PC-3 (cell line): Measurements from ENCODE around the gene ARL8A. TPM values are rescaled to one million over a fixed set of nuclear protein-coding genes. Genes with fewer than 3 reads are reported as not detected.

Source experiments
- ATAC-seq: fragments of 200-7000 bp; cut with Tn5 transposase; 2 replicates; pipeline ENCODE4 v1.9.1; 2020; ENCODE audit warnings: mild to moderate bottlenecking, moderate library complexity
- BruUV-seq: library from RNA; stranded (reverse); fragments of 400-500 nt; replicated peaks from 2 replicates; lab custom pipeline; 2021; lab: Mats Ljungman, UMichigan
- CTCF ChIA-PET: fragments of 300-600 bp; sonication (Branson Sonifier 250); formaldehyde crosslinking; loops from one replicate; lab custom pipeline; 2022; ENCODE audit warnings: antibody characterized with exemption; lab: Charles Lee
- POLR2A ChIA-PET: fragments of 300-600 bp; sonication (Branson Sonifier 250); formaldehyde crosslinking; loops from one replicate; lab custom pipeline; 2022; ENCODE audit warnings: antibody characterized with exemption; ENCODE audit not compliant: unreplicated experiment; lab: Charles Lee
- DNase-seq: peaks from one replicate; pipeline ENCODE4 v3.0.0-alpha.2; 2015
- H2AFZ ChIP-seq: fragments of 300-600 bp; sonication (generic); 2 replicates; pipeline ENCODE4 v1.6.0; 2016; ENCODE audit warnings: antibody characterized with exemption, low read length
- H3F3A ChIP-seq: fragments of 300-600 bp; sonication (generic); one replicate; pipeline ENCODE4 v1.6.0; 2017; ENCODE audit warnings: antibody characterized with exemption, low read length, control low read depth, mild to moderate bottlenecking; ENCODE audit not compliant: unreplicated experiment
- H3K27ac ChIP-seq: fragments of 300-600 bp; sonication (generic); 2 replicates; pipeline ENCODE4 v1.5.1; 2016; ENCODE audit warnings: mild to moderate bottlenecking, low read length
- H3K27me3 ChIP-seq: fragments of 300-600 bp; sonication (generic); 2 replicates; pipeline ENCODE4 v1.6.1; 2016; ENCODE audit warnings: low read length, mixed read lengths
- H3K36me3 ChIP-seq: fragments of 300-600 bp; sonication (generic); 2 replicates; pipeline ENCODE4 v1.6.1; 2016; ENCODE audit warnings: low read depth, mixed run types, low read length, mixed read lengths
- H3K4me1 ChIP-seq: fragments of 300-600 bp; sonication (generic); 2 replicates; pipeline ENCODE4 v1.5.1; 2016; ENCODE audit warnings: low read length; ENCODE audit not compliant: insufficient read depth
- H3K4me2 ChIP-seq: fragments of 300-600 bp; sonication (generic); 2 replicates; pipeline ENCODE4 v1.6.0; 2016; ENCODE audit warnings: low read length
- H3K4me3 ChIP-seq: fragments of 300-600 bp; sonication (generic); 2 replicates; pipeline ENCODE4 v1.5.1; 2016; ENCODE audit warnings: mild to moderate bottlenecking, low read length, mixed read lengths
- H3K79me2 ChIP-seq: fragments of 300-600 bp; sonication (generic); 2 replicates; pipeline ENCODE4 v1.6.1; 2017; ENCODE audit warnings: low read length, mixed read lengths
- H3K9ac ChIP-seq: fragments of 300-600 bp; sonication (generic); 2 replicates; pipeline ENCODE4 v1.6.0; 2016; ENCODE audit warnings: mild to moderate bottlenecking, low read length
- H3K9me2 ChIP-seq: fragments of 300-600 bp; sonication (generic); replicated peaks from 2 replicates; pipeline ENCODE4 v1.6.1; 2016; ENCODE audit warnings: mixed run types, low read length, mixed read lengths
- H3K9me3 ChIP-seq: fragments of 300-600 bp; sonication (generic); 2 replicates; pipeline ENCODE4 v1.6.1; 2016; ENCODE audit warnings: low read length, mixed read lengths
- H4K20me1 ChIP-seq: fragments of 300-600 bp; sonication (generic); 2 replicates; pipeline ENCODE4 v1.6.1; 2016; ENCODE audit warnings: low read length, mixed read lengths
- EZH2 ChIP-seq: fragments of 300-600 bp; sonication (generic); IDR thresholded peaks from one replicate; pipeline ENCODE4 v1.6.1; 2017; ENCODE audit warnings: antibody characterized with exemption, mild to moderate bottlenecking, low read length; ENCODE audit not compliant: unreplicated experiment
- EZH2phosphoT487 ChIP-seq: fragments of 300-600 bp; sonication (generic); IDR thresholded peaks from 2 replicates; pipeline ENCODE4 v1.6.1; 2018; ENCODE audit warnings: mild to moderate bottlenecking, antibody characterized with exemption, low read length, borderline replicate concordance
- intact Hi-C: fragments of 100-400 bp; cut with micrococcal nuclease; formaldehyde crosslinking; loops from 2 replicates; pipeline ENCODE4 v1.9.0; 2023
- total RNA-seq: library from RNA; depleted of rRNA; stranded (reverse); fragments of >200 nt; gene quantifications from 2 replicates; pipeline ENCODE4 v1.2.3, GENCODE V29; 2014
- TF ChIP-seq, protein P1 (sequence below): fragments of 300-600 bp; sonication (generic); conservative IDR thresholded peaks from 2 replicates; pipeline ENCODE4 v1.5.1; 2017; ENCODE audit warnings: antibody characterized with exemption, low read depth, mild to moderate bottlenecking, low read length

ARL8A gene
- total RNA-seq, 1 experiment from 2014 or later = 20.4 TPM

DNA sequence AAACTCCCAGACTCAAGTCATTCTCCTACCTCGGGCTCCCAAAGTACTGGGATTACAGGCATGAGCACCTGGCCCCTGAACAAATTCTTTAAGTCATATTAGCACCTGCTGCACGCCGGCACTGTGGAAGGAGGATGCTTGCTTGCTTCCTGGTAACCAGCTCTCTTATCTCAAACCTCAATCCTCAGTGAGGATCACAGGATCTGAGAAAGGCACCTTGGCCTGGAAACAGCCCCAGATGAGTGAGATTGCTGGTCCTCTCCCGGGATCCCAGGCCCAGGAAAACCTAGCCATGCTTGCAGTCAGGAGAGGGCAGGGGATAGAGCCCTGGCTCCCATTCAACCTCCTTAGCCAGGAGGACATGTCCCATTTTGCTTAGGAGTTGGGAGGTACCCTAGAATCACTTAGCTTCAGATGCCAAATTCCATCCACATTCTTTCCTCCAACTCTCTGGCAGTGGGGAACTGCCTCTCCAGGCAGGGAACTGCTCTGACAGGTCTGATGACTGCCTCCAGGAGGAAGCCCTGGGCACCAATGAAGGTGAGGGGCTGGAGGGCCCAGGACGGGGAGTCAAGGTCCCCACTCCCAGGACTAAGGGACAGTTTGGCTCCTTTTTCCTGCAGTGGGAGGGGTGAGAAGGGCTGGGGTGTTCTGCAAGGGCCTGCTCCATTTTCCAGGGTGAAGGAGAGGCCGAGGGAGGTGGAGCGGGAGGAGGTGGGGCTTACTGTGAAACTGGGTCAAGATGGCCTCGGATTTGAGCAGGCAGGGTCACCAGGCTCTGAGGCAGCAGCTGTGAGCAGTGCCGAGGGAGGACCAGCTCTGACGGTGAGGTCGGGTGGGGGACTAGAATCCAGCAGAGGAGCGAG lies 12.3 kb downstream of the ARL8A start:
- H3K4me3 ChIP-seq = no peak overlapping the region
- BruUV-seq = no TSS peak
- no peaks in the 10 kb centered on the region for H3K9me2 ChIP-seq
- no peaks in the 10 kb centered on the region for H3K36me3 ChIP-seq
- ATAC-seq (no peak), DNase-seq (no peak)
- H3K27me3 ChIP-seq = no peaks in the 10 kb centered on the region
- no peak overlapping the region for H3K27ac ChIP-seq
- H3F3A ChIP-seq = no peaks in the 10 kb centered on the region
- no peaks in the 10 kb centered on the region for H3K9me3 ChIP-seq
- intact Hi-C loops = no loop called here
- no peaks in the 10 kb centered on the region for H3K79me2 ChIP-seq
- no peaks in the 10 kb centered on the region for H4K20me1 ChIP-seq
- H3K9ac ChIP-seq = no peak overlapping the region
- ChIA-PET POLR2A (no interaction called here), CTCF (interaction anchor here (0.7 kb wide), 1 partner anchor 20 kb away, joined by 3 read pairs; no protein-coding TSS in a partner anchor)
- H3K4me2 ChIP-seq = no peak overlapping the region
- no peak overlapping the region for H2AFZ ChIP-seq
- TF ChIP-seq EZH2 = no peak
- TF ChIP-seq EZH2phosphoT487 = no peak
- TF ChIP-seq, protein P1, sequence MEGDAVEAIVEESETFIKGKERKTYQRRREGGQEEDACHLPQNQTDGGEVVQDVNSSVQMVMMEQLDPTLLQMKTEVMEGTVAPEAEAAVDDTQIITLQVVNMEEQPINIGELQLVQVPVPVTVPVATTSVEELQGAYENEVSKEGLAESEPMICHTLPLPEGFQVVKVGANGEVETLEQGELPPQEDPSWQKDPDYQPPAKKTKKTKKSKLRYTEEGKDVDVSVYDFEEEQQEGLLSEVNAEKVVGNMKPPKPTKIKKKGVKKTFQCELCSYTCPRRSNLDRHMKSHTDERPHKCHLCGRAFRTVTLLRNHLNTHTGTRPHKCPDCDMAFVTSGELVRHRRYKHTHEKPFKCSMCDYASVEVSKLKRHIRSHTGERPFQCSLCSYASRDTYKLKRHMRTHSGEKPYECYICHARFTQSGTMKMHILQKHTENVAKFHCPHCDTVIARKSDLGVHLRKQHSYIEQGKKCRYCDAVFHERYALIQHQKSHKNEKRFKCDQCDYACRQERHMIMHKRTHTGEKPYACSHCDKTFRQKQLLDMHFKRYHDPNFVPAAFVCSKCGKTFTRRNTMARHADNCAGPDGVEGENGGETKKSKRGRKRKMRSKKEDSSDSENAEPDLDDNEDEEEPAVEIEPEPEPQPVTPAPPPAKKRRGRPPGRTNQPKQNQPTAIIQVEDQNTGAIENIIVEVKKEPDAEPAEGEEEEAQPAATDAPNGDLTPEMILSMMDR = no peak
- H3K4me1 ChIP-seq = no peaks in the 10 kb centered on the region

GRCh38 chr1:202130816-202131522 lies 13.6 kb downstream of the ARL8A start:
- no peak overlapping the region for H3K4me2 ChIP-seq
- ATAC-seq = no peak
- H3K79me2 ChIP-seq = no peaks in the 10 kb centered on the region
- H4K20me1 ChIP-seq = no peaks in the 10 kb centered on the region
- H3K36me3 ChIP-seq = no peaks in the 10 kb centered on the region
- no peak for TF ChIP-seq EZH2
- TF ChIP-seq, protein P1 = no peak
- TF ChIP-seq EZH2phosphoT487 = no peak
- H3K4me1 ChIP-seq = no peaks in the 10 kb centered on the region
- no peak overlapping the region for H2AFZ ChIP-seq
- no peaks in the 10 kb centered on the region for H3K9me3 ChIP-seq
- no peaks in the 10 kb centered on the region for H3K9me2 ChIP-seq
- H3K27ac ChIP-seq = no peak overlapping the region
- no peak overlapping the region for H3K4me3 ChIP-seq
- BruUV-seq = no TSS peak
- no peaks in the 10 kb centered on the region for H3K27me3 ChIP-seq
- POLR2A ChIA-PET = interaction anchor here (0.6 kb wide), 1 partner anchor 121 kb away, joined by 3 read pairs; the partner anchor contains the start of gene ELF3
- H3K9ac ChIP-seq = no peak overlapping the region
- H3F3A ChIP-seq = no peaks in the 10 kb centered on the region
- DNase-seq = no peak
- CTCF ChIA-PET = interaction anchor here (0.7 kb wide), 1 partner anchor 18 kb away, joined by 3 read pairs; no protein-coding TSS in a partner anchor
- intact Hi-C loops = no loop called here
